ENCODE measurements around the gene COX6B1. TPM values are rescaled to one million over a fixed set of nuclear protein-coding genes. Genes with fewer than 3 reads are reported as not detected.
"Not testable (repeated sequence)": the region's sequence is repeated elsewhere in the genome, so short reads cannot be mapped to it uniquely, and the experiment has no call there.

The COX6B1 gene, protein sequence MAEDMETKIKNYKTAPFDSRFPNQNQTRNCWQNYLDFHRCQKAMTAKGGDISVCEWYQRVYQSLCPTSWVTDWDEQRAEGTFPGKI
- polyA plus RNA-seq (2011; rRNA removed): 463 and 510 TPM in 2 replicates
- 187 and 341 TPM in 2 replicates for polyA minus RNA-seq (2011; rRNA and poly(A)+ RNA removed)

DNA sequence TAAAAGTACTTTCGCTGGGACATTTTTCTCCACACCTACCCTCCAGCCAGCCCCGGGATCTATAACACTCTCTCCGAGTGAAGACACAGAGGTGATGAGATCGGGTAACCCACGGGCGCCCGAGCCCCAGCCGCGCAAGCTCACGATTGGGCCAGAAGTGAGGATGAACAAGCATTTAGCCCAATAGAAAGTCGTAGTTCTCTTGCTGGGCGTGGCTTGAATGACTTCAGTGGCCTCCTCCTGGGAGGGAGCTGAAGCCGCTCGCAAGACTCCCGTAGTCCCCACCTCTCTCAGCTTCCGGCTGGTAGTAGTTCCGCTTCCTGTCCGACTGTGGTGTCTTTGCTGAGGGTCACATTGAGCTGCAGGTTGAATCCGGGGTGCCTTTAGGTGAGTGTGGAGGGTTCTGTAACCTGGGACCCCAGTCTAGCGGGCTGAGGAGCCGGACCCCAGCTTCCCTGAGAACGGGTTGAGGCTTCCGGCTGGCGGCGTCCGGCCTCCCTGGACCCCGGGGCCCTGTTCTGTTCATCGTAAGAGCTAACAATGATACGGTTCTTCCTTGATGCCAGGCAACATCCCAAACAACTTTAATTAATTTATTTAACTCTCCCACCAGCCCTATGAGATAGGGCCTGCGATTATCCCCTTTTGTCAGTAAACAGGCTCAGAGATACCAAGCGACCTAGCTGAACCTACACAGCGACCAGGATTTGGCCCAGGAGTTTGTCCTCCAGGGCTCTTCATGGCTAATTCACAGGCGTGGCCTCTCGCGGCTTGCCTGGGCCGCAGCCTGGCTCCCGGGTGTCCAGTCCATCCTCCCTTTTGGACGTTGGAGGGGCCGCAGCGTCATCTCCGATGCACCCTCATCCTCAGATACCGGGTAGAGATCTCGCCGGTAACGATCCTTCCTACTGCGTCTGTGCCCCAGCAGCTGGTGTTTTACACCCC lies at the start of gene COX6B1:
COX6B1 (plus strand) TSS at position 307 of the 945 bp plus-strand sequence. CDS start 2,921 bp downstream, outside the sequence.
- CTCF ChIA-PET: interaction anchor here (0.6 to 1.3 kb wide), 4 partner anchors 9 to 129 kb away, joined by 3 read pairs; no protein-coding TSS in a partner anchor
- TF ChIP-seq, protein P1, sequence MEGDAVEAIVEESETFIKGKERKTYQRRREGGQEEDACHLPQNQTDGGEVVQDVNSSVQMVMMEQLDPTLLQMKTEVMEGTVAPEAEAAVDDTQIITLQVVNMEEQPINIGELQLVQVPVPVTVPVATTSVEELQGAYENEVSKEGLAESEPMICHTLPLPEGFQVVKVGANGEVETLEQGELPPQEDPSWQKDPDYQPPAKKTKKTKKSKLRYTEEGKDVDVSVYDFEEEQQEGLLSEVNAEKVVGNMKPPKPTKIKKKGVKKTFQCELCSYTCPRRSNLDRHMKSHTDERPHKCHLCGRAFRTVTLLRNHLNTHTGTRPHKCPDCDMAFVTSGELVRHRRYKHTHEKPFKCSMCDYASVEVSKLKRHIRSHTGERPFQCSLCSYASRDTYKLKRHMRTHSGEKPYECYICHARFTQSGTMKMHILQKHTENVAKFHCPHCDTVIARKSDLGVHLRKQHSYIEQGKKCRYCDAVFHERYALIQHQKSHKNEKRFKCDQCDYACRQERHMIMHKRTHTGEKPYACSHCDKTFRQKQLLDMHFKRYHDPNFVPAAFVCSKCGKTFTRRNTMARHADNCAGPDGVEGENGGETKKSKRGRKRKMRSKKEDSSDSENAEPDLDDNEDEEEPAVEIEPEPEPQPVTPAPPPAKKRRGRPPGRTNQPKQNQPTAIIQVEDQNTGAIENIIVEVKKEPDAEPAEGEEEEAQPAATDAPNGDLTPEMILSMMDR (IDR thresholded peaks at IDR 0.05; ENCODE audit: insufficient read depth, low read depth, low read length): no peak
- peak within 1 kb of the TSS; percentile 70 for H3K4me3 ChIP-seq (ENCODE audit: low read depth, low read length)
- no peaks in the 10 kb centered on the region for H3K27me3 ChIP-seq (ENCODE audit: control insufficient read depth, insufficient read depth, low read length)
- POLR2A ChIA-PET: interaction anchor here (0.5 to 0.6 kb wide), 3 partner anchors 15 to 23 kb away, joined by 3 to 6 read pairs (median 4); no protein-coding TSS in a partner anchor
- DNase-seq (ENCODE audit: low read depth): peak; percentile 93
- peaks cover 4% of the 10 kb centered on the region; the same call in 1 of the 2 replicates for H3K36me3 ChIP-seq (ENCODE audit: control insufficient read depth, insufficient read depth, low read length)

DNA sequence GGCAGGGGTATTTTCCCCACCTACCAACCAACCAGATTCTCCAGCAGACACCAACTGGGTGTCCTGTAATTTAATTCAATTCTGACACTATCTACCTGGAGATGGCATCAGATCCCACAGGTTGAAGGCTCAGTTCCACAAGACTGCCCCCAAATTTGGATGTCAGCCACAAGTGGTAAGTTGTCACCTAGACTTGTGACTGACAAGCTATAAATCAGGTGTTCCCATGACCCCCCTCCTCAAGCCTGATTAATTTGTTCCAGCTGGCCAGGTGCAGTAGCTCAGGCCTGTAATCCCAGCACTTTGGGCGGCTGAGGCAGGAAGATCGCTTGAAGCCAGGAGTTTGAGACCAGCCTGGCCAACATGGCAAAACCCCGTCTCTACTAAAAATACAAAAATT lies 46.2 kb upstream of the COX6B1 start:
- Histone ChIP-seq H3K4me3 (ENCODE audit: low read depth, low read length) (no peak overlapping the region), H3K36me3 (ENCODE audit: control insufficient read depth, insufficient read depth, low read length) (no peaks in the 10 kb centered on the region), H3K27me3 (ENCODE audit: control insufficient read depth, insufficient read depth, low read length) (no peaks in the 10 kb centered on the region)
- ChIA-PET CTCF (no interaction called here), POLR2A (no interaction called here)
- TF ChIP-seq, protein P1 (IDR thresholded peaks at IDR 0.05; ENCODE audit: insufficient read depth, low read depth, low read length): no peak
- no peak for DNase-seq (ENCODE audit: low read depth)

DNA sequence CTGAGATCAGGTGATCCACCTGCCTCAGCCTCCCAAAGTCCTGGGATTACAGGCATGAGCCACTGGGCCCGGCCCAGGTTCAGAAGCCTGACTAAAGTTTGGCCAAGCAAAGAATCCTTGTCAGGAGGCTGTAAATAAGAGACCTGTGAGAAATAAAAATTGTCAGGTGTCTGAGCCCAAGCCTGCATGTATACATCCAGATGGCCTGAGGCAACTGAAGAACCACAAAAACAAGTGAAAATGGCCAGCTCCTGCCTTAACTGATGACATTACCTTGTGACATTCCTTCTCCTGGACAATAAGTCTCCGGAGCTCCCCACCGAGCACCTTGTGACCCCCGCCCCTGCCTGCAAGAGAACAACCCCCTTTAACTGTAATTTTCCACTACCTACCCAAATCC lies 43.7 kb upstream of the COX6B1 start:
- CTCF ChIA-PET; H3K36me3 ChIP-seq (ENCODE audit: control insufficient read depth, insufficient read depth, low read length); H3K4me3 ChIP-seq (ENCODE audit: low read depth, low read length); DNase-seq (ENCODE audit: low read depth); H3K27me3 ChIP-seq (ENCODE audit: control insufficient read depth, insufficient read depth, low read length); POLR2A ChIA-PET: not testable (repeated sequence)

DNA sequence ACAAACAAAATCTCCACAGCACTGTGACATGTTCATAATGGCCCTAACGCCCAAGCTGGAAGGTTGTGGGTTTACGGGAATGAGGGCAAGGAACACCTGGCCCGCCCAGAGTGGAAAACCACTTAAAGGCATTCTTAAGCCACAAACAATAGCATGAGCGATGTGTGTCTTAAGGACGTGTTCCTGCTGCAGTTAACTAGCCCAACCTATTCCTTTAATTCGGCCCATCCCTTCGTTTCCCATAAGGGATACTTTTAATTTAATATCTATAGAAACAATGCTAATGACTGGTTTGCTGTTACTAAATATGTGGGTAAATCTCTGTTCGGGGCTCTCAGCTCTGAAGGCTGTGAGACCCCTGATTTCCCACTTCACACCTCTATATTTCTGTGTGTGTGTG lies 41.0 kb upstream of the COX6B1 start:
- POLR2A ChIA-PET; H3K27me3 ChIP-seq (ENCODE audit: control insufficient read depth, insufficient read depth, low read length); H3K4me3 ChIP-seq (ENCODE audit: low read depth, low read length); H3K36me3 ChIP-seq (ENCODE audit: control insufficient read depth, insufficient read depth, low read length); DNase-seq (ENCODE audit: low read depth): not testable (repeated sequence)
- CTCF ChIA-PET: interaction anchor here (2.0 kb wide), 1 partner anchor 15 kb away, joined by 5 read pairs; no protein-coding TSS in a partner anchor

DNA sequence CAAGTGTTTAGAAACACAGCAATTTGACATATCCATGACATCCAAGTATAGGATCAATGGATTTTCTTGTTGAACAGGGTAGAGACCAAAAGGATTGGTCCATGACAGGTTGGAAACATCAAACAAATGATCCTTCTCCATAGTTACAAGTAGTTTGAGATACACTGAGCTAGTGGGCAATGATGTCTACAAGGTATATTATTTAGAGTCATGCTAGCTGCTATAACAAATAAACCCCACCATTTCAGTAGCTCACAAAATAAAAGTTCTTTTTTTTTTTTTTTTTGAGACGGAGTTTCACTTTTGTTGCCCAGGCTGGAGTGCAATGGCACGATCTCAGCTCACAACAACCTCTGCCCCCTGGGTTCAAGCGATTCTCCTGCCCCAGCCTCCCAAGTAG lies 40.5 kb upstream of the COX6B1 start:
- POLR2A ChIA-PET: no interaction called here
- no peaks in the 10 kb centered on the region for H3K36me3 ChIP-seq (ENCODE audit: control insufficient read depth, insufficient read depth, low read length)
- H3K4me3 ChIP-seq (ENCODE audit: low read depth, low read length): no peak overlapping the region
- H3K27me3 ChIP-seq (ENCODE audit: control insufficient read depth, insufficient read depth, low read length): 0 out of 2 replicates have a peak, but pooled peaks cover 1% of the 10 kb centered on the region
- no peak for DNase-seq (ENCODE audit: low read depth)
- TF ChIP-seq, protein P1 (IDR thresholded peaks at IDR 0.05; ENCODE audit: insufficient read depth, low read depth, low read length): no peak
- CTCF ChIA-PET: interaction anchor here (0.9 to 2.0 kb wide), 2 partner anchors 15 to 98 kb away, joined by 3 to 5 read pairs; no protein-coding TSS in a partner anchor

DNA sequence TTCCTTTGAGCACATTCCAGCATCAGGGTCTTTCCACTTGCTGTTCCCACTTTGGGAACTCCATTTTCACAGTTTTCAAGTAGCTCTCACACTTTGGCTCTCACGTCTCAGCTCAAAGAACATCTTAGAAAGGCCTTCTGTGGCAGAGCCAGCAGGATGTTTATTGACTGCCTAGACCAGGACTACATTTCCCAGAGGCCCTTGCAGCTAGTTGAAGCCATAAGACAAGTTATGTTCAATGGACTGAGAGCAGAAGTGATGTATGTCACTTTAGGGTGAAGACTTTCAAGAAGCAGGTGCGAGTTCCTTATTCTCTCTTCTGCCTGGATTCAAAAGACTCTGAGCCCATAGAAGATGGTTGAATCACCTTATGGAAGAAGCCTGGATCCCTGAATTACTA lies 39.9 kb upstream of the COX6B1 start:
- TF ChIP-seq, protein P1 (IDR thresholded peaks at IDR 0.05; ENCODE audit: insufficient read depth, low read depth, low read length): no peak
- no peak for DNase-seq (ENCODE audit: low read depth)
- H3K36me3 ChIP-seq (ENCODE audit: control insufficient read depth, insufficient read depth, low read length): no peaks in the 10 kb centered on the region
- 0 out of 2 replicates have a peak, but pooled peaks cover 1% of the 10 kb centered on the region for H3K27me3 ChIP-seq (ENCODE audit: control insufficient read depth, insufficient read depth, low read length)
- ChIA-PET POLR2A (no interaction called here), CTCF (interaction anchor here (0.9 to 2.0 kb wide), 2 partner anchors 16 to 98 kb away, joined by 3 to 5 read pairs; no protein-coding TSS in a partner anchor)
- no peak overlapping the region for H3K4me3 ChIP-seq (ENCODE audit: low read depth, low read length)
